ENCODE data around the gene ART4.

DNA sequence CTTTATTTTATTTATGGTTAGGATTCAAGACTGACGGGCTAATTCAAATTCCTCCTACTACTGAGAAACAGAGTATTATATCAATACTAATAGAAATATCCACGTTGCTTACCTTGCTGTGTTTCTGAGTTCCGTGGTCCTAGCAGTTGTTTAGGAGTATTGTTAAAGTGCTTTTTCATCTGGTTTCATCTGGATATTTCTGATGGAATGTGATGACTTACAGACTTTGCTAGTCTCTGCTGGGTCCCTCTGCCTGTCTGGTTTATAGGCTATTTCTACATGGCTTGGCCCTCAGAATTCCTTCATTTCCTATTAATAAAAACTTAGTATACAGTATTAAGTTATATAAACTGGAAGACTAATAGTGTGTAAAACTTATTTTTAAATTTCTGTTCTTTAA is 29.3 kb downstream of the ART4 start, which contains the start of gene SMCO3:
- TF ChIP-seq, protein P1, sequence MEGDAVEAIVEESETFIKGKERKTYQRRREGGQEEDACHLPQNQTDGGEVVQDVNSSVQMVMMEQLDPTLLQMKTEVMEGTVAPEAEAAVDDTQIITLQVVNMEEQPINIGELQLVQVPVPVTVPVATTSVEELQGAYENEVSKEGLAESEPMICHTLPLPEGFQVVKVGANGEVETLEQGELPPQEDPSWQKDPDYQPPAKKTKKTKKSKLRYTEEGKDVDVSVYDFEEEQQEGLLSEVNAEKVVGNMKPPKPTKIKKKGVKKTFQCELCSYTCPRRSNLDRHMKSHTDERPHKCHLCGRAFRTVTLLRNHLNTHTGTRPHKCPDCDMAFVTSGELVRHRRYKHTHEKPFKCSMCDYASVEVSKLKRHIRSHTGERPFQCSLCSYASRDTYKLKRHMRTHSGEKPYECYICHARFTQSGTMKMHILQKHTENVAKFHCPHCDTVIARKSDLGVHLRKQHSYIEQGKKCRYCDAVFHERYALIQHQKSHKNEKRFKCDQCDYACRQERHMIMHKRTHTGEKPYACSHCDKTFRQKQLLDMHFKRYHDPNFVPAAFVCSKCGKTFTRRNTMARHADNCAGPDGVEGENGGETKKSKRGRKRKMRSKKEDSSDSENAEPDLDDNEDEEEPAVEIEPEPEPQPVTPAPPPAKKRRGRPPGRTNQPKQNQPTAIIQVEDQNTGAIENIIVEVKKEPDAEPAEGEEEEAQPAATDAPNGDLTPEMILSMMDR (IDR thresholded peaks at IDR 0.05), result no peak
- no peak for TF ChIP-seq POLR2A (IDR thresholded peaks at IDR 0.05)
- TF ChIP-seq POLR2AphosphoS5 (IDR thresholded peaks at IDR 0.05), result no peak

All from prostate gland (tissue), 2 donors.